Bone marrow (tissue), 2 donors: Measurements from ENCODE around the gene PRR33.

Experiments used
- DNase-seq, 2 donors: peaks; one replicate each; lab custom pipeline; 2025; lab: John Stamatoyannopoulos, UW

The PRR33 gene

DNA sequence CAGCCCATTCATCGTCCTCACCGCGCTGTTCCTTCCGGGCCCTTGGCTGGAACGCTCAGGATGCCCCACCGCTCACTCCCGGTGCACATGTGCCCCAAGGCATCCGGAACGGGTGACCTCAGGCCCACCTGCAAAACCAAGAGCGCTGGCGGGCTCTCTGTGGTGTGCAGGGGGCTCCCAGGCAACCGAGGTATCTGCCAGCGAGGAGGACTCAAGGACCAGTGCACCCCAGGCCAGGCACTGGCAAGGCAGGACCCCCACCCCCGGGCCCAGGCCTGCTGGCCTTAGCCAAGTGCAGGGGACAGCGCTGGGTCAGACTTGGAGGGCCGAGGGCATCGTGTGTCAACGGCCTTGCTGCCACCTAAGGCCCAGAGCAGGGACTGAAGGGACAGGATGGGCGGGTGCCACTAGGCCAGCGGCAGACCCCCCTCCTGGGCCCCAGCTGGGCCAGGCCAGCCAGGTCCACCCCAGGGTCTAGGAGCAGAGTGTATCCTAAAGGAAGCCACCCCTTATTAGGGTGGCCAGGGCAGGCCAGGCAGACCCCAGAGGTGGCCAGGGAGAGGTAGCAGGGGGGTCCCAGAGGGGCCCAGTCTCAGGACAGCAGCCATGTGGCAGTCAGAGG is 36.3 kb upstream of the PRR33 start:
- no peak for DNase-seq

DNA sequence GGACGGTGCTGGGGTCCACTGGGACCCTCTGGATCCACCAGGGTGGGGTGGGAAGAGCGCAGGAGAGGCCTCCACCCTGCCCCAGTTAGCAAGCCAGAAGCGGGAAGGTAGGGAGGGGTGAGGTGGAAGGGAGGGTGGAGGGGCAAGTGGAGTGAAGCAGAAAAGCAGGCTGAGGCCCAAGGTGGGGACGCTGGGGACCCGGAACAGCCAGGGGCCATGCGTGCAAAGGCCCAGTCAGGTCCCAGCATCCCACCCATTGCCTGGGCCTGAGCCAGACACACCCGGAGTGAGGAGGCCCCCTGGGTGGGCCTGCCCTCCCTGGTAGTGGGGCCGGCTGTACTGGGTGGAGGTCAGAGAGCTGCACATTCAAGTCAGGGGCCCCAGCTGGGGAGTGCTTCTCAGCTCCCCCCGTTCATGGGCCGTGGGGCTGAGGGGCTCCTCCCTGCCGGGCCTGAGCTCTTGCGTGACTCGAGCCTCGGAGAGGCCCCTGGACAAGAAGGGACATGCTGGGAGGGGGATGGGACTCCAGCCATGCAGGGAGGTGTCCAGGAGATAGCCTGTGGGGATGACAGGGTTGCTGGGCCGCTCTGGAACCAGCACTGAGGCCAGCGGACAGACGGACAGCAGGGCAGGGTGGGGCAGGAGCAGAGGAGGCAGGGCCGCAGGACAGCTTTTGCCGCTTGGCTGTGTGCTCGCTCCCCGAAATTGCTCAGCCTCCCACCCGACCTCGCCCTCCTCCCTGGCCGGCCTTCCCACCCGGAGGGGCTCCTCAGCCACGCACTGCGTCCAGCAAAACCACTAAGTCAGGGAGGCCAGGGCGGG is 35.5 kb upstream of the PRR33 start:
- no peak for DNase-seq

DNA sequence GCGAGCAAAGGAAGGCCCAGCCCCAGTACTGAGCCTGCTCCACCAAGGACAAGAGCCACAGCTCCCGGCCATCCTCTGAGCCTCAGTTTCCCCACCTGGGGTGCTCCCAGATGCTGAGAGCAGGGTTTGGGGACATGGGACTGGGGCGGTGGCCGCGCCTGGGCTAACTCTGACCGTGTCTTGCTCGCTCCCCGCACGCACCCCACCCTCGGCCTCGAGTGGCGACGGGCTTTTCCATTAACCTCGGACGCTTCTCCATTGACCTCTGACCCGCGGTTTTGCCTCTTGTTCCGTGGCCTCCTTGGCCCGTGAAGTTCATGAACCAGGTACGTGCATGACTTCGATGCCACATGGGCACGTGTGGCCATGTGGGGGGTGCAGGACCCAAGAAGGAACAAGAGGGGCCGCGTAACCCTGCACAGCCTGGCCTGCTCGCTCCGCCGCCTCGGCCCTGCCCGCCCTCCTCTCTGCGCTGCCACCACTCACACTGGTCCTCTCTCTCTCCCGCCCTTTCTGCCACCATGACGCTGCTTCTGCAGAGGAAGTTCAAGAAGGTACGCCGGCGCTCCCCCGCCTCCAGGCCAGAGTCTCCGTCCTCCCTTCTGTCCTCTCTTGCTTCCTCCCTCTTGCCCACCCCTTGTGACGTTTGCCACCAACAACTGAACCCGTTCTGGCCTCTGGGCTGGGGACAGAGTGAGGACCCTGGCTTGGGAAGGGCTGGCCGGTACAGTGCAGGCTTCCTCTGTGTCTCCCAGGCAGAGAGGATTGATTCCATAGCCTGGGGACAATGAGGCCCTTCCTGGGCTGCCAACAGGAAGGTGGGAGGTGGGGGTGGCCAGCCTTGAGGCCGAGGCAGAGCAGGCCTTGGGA is 34.7 kb upstream of the PRR33 start:
- DNase-seq: peak in 1 of 2 donors; percentile 32

DNA sequence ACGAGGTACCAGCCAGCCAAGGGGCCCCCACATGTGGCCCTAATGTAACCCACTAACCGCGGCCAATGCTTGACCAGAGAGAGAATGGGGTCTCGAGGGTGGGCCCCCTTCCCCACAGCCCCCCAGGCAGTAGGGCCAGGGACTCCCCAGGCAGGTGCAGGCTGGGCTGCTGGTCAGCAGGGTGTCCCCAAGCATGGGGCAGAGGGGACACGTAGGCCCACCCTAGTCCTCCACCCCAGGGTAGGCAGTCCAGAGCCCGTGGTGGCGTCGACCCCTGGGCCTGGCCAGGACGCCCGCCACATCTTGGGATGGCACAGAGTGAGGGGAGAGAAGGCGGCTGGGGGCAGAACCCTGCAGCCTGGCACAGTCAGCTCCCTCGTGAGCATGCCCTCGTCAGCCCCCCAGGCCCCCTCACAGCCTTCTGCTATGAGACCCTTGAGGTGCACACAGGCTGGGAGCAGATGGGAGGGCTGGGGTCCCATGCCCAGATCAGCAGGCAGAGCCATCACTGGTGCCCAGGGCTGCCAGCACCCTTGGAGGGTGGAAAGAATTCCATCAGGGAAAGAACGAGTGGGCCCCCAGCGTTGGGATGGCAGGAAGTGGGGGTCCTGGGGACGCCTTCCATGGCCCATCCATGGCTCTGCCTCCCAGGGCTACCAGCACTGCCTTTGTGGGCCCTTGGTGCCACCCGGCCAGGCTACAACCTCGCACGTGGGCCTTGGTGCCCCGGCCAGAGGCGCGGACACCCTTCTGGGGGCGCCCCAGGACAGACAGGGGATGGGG is 33.9 kb upstream of the PRR33 start:
- DNase-seq: no peak

DNA sequence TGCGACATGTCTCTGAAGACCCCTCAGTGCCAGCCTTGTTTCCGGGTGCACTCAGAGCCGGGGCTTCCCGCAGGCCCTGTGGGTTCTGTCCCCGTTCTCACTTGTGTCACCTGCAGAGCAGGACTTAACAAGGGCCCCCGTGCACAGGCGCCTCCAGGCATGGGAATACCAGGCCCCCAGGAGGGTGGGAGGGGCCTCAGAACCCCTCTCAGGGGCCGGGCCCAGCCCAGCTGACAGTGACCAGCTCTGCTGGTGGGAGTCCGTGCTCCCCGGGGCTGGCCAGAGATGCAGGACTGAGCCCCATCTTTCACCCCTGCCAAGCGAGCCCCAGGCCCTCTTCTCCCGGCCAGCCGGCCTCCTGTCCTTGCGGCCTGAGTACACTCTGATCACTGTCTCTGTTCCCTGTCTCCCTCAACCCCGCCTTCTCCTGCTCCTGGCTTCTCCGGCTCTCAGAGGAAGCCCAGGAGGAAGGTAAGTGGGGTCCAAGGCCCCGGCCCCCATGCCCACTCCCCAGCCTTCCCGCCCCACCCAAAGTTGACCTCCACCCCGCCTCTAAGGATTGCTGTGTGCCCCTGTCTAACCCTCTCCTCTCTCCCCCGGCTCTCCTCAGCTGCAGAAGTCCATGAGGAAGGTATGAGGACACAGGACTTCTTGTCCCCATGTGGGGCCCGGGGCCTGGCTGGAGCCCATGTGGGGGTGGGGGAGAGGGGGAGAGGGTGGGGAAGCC is 33.1 kb upstream of the PRR33 start:
- DNase-seq: no peak

DNA sequence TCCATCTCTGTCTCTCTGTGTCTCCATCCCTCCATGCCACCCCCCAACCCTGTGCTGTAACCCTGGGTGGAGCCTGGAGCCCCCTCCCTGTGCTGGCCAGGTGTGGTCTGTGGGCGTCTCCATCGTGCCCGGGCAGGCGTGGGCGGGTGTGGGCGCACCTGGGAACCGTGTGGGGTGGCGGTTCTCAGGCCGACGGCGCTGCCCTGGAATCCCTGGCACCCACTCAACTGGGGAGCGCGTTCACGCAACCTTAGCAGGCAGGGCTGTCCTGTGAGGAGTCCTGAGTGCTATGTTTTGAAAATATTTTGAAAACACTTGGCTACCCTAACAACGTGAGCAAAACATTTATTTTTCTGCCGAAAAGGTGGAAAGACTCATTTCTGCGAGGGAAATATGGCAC is 32.5 kb upstream of the PRR33 start:
- DNase-seq: no peak

DNA sequence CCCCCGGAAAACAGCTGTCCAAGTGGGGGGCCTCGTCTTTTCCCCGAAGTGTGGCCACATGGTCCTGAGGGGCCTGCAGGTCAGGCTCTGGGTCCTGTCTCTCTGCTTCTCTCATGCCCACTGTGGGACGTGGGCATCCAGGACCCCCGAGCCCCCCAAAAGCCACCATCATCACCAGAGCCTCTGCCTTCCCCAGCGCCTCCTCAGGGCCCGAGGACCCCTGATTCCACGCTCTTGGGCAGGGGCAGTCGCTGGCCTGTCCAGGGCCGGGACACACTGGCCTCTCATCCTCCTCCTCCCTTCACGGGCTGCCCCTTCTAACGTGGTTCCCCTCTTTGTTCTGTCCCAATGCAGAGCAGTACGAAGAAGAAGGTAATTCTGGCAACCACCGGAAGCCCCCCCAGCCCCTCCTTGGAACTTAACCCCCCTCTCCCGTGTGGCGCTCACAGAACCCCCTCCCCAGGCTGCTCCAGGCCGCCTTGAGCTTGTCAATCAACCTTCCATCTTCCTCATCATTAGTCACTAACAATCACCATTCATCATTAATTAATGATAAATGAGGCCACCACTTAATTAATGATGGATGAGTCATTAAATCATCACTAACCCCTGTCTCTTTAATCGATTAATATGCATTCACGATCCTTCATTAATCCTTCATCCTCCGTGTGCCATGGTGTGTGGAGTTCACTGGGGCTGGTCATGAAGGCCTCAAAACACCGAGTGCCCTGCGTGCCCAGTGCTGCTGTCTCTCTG is 31.7 kb upstream of the PRR33 start:
- DNase-seq: no peak

DNA sequence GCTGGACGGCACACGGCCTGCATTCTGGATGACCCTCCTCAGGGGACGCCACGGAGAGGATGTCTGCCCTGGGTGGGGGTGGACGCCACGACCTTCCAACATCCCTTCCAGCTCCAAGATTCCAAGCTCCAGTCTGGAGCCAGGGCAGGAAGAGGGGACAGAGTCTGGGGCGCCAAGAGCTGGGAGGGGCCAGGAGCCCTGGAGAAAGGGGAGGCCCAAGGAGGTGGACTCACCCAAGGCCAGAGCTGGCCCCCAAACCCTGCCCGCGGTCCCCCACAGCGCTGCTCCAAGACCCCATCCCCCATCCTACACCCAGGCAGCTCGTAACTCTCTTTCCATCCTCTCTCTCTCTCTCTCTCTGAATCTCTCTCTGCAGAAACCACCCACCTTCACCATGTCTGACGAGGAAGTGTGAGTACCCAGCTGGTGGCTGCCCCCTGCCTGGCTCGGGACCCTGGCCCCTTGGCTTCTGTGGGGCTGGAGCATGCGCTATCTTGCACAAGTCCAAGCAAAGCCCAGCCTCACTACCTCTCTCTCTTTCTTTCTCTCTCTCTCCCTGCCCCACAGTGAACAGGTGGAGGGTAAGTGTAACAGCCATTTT is 30.9 kb upstream of the PRR33 start:
- no peak for DNase-seq

DNA sequence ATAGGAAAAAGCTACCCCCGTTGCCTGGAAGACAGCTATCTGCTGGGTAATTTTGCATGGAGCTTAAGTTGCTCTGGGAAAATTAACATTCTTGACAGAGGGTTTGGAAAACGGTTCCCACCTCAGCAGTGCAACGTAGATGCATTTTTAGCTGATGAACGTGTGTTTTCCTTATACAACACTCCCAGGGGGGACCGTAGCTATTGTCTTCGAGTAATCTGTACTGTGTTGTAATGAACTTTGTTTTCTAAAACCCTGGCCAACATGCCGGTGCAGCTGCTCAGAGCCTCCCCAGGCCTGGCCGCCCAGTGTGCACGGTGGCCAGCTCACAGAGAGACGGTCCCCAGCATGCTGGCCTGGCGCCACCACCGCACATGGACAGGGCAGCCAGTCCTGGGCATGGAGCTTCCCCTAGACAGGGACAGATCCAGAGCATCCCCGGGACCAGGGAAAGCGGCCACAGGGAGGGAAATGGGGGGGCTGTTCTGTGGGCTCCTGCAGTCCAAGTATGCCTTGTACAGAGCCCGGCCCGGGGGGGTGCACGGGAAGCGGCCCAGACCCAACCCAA is 30.0 kb upstream of the PRR33 start:
- no peak for DNase-seq

DNA sequence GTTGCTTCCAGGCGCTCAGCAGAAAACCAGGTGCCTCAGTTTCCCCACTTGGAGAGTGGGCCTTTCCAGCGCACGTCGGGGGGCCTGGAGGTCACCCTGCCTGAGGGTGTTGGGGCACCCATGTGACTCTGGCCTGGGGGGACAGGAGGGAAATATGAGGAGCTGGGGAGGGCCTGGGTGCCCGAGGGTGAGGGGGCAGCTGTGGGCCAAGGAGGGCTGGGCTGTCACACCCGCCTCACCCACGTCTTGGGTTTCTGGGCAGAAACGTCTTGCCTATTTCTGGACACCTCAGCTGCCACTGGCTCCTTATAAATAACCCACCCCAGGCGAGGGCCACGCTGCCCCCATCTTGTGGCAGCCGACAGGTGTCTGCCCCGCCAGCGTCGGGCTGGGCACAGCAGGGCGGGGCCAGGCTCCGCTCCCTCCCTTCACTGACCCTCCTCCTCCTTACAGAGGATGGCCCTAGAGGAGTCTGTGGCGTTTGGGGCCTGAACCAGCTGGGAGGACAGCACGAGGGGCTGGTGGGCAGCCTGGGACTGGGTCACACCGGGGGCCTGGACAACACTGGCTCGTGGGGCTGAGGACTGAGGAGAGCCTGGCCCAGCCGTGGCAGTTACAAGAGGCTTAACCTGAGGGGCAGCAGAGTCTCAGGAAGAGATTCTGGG is 29.3 kb upstream of the PRR33 start:
- no peak for DNase-seq

DNA sequence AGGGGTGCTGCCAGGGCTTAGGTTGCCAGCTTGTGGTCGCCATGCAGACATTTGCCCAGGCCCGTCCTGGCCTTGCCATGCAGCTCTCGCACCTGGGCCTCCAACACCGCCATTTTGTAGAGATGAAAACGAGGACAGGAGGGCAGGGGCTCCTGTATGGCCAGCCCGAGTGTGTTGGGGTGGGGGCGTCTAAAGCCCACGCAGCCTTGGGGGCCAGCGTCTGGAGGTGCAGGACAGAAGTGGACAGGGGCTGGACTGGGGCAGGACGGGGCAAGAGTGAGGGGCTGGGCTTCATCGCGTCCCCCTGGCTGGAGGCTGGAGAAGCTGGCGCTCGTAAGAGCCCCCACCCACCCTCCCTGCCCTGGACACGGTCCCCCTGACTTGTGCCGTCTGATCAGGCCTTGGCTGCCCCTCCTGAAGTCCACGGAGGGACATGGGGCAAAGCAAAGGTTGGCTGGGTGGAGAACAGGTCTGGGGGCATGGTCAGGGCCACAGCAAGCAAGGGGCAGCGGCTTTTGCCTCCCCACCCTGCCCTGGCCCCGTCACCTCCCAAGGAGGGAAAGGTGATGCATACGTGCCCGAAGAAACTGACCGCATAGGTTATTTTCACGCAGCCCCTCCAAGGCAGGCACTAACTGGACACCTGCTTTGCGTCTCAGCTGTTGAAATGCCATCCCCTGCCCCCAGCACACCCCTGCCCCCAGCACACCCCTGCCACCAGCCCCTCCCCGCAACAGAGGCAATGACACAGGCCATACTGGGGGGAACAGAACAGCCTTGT is 28.6 kb upstream of the PRR33 start:
- no peak for DNase-seq

DNA sequence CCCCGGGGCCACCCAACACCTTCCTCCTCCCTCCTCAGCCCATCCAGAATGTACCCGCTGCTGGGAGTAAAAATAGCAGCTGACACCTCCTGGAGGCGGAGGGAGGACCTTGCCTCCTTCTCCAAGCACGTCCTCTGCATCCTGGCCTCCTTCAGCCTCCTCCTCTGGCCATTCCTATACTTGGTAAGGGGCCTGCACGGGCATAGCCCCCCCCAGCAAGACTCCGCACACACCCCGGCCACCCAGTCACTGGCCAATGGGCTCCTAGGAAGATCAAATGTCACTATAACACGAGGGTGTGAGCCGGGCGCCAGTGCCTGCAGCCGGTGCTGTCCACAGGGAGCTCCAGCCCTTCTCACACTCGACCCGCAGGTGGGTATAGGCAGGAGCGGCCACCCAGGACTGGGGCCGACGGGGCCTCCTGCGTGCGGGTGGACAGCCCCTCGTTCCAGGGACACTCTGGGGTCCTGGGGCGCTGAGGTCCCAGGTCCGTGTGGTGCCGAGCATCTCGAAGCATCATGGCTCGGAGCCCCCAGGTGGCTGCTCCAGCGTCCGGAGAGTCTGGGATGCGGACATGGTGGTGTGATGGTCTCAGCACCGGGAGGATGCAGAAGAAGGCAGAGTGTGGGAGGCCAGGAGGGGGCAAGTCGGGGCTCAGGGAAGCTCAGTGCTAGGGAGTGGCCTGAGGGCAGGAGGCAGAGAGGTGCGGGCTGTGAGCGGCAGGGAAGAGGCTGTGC is 27.9 kb upstream of the PRR33 start, which contains the start of gene TNNT3:
TSS of gene TNNT3 (plus strand) at position 313 of the 737 bp plus-strand sequence. CDS start 3,172 bp downstream, outside the sequence.
- no peak for DNase-seq

DNA sequence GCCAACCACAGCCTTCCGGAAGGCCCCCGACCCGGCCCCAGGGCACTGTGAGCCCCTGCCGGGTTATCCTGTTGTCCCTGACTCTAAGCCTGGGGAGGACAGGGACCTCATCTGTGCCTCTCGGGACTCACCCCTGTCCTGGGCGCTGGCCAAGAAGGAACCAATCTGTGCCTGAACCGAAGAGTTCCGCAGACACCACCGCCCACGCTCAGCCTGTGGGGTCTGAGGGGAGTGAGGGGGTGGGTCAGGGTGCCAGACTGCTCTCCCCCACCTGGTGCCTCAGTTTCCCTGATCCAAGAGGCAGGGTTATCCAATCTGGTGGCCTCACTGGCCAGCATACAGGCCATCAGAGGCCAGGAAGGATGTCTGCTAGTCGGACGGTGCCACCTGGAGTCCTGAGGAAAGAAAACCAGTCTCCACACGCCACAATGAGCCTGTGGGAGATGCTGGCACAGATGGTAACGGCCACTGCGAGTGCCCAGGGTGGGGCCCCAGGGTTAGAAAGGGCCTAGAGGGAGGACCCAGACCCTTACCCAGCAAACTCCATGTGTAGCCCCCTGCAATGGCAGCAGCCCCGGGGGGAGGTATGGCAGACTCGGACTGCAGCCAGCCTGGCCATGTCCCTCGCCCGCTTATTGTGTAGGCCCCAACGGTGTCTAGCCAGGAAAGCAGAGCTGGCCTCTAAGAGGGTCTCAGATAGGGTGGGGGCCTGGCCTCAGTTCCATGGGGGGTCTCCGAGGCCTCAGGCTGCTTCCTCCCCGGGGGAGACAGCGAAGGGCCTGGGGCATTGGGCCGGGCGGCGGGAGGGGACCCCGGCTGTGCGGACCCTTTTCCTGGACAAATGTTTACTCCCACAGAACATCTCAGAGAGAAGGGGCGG is 27.0 kb upstream of the PRR33 start:
- DNase-seq: no peak

DNA sequence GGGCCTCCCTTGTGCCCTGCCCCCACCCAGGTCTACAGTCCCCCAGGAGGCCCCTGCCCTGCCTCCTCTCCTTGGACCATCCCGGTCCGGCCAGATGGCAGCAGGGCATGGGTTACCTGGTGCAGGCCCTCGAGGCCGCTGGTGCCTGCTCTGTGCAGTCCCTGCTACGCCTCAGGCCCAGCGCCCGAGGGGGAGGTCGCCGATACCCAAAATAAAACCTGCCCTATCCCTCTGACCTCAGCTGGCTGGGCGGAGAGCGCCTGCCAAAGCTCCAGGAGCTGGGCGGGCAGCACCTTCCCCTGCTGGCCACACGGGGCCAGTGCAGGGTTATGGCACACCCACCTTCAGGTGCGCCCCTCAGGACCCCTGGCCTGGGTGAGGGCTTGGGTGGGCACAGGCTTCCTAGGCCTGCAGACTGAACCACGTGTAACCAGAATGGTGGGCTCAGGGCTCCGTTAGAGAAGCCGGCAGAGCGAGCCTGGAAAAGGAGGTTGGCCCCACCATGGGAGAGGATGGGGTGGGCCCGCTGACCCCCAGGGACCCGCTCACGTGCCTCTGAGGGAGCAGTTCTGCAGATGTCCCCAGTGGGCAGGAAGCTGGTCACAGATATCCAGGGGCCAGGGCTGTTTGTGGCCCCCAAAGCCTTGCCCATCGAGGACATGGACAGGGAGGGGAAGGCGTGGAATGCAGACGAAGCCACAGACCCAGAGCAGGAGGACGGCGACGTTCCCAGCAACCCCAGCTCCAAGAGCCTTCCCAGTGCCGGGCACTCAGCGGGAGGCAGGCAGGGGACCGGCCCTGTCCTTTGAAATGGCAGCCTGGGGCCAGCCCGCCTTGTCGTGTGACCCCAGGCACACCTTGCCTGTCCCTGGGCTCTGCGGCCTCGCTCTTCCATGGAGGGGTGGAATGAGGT is 26.1 kb upstream of the PRR33 start:
- no peak for DNase-seq

DNA sequence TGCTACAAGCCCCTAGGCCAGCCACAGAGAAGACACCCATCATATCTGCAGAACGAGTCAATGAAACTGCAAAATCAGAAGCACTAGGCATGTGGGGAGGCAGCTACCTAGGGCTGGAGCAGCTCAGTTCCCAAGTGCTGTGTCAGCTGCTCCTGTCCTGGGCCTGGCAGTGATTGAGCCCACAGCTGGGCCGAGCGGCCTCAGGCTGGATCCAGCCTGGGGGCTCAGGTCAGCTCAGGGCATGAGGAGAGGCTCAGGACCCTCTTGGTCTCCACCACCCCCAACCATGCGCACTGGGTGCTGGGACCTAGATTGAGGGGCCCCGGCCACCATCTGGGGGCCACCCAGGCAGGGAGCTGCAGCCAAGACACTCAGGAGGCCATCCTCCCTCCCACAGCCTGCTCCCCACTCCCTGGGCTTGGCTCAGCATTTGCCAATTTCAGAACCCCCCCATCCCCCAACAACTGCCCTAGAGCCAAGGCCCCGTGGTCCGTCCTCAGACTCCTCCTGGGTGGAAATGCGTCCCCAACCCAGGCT is 25.4 kb upstream of the PRR33 start:
- DNase-seq: no peak
